Measurements from ENCODE around the gene ADCY3.

Gene ADCY3

DNA sequence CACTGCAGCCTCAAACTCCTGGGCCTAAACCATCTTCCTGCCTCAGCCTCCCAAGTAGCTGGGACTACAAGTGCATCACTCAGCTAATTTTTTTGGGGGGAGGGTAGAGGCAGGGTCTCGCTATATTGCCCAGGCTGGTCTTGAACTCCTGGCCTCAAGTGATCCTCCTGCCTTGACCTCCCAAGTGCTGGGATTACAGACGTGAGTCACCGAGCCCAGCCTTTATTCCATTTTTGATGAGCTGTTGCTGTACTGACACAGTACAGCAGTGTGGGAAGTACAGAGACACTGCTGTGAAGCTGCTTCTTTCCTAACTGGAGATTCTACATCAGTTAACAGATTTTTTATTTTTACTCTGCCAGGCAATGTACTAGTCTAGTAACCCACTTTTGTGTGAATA lies 145.7 kb downstream of the ADCY3 start:
- H3K4me3 ChIP-seq (ENCODE audit: low read depth, low read length): no peak overlapping the region
- no peaks in the 10 kb centered on the region for H3K9me3 ChIP-seq (ENCODE audit: severe bottlenecking)
- peaks cover 6% of the 10 kb centered on the region for H3K36me3 ChIP-seq
- TF ChIP-seq, protein P1, sequence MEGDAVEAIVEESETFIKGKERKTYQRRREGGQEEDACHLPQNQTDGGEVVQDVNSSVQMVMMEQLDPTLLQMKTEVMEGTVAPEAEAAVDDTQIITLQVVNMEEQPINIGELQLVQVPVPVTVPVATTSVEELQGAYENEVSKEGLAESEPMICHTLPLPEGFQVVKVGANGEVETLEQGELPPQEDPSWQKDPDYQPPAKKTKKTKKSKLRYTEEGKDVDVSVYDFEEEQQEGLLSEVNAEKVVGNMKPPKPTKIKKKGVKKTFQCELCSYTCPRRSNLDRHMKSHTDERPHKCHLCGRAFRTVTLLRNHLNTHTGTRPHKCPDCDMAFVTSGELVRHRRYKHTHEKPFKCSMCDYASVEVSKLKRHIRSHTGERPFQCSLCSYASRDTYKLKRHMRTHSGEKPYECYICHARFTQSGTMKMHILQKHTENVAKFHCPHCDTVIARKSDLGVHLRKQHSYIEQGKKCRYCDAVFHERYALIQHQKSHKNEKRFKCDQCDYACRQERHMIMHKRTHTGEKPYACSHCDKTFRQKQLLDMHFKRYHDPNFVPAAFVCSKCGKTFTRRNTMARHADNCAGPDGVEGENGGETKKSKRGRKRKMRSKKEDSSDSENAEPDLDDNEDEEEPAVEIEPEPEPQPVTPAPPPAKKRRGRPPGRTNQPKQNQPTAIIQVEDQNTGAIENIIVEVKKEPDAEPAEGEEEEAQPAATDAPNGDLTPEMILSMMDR (IDR thresholded peaks at IDR 0.05; ENCODE audit: low read depth, low read length): no peak
- H3K27ac ChIP-seq: no peak overlapping the region
- no peaks in the 10 kb centered on the region for H3K27me3 ChIP-seq (ENCODE audit: insufficient read depth, low read depth, severe bottlenecking)
- DNase-seq: no peak

DNA sequence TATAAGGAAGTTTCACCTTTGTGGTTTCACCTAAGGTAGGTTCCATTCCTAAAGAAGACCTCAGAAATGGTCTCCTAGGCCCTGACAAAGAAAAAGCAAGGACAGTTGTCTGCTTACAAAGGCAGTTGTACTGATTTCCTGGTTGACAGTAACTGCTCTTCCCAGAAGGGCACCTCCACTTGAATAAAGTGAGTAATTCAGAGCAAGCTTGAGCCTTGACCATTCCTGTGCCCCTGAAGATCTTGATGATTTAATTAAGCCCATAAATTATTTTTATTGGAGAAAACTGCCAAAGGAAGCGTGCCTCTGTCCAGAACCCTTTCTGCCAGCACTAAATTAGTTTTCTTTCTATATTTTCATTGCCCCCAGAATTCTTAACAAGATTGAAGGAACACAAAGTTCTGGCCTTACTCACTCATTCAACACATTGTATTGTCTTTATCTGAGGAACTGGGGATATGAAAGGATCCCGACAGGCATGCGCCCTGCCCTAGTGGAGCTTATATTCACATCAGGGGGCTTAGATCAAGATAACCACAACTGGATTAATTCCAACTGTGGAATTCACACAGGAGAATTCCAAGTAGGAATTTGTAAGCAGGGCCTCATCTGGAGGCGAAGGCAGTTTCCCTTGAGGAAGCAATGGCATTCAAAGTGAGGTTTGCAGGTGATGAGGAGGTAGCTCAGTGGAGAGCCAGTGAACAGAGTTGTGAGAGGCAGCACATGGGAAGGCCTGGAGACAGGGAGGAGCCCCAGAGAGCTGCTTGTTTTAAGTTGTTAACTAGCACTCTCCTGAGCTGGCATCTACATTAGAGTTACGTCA lies 148.1 kb downstream of the ADCY3 start:
- TF ChIP-seq, protein P1 (IDR thresholded peaks at IDR 0.05; ENCODE audit: low read depth, low read length): no peak
- peaks cover 13% of the 10 kb centered on the region for H3K36me3 ChIP-seq
- no peak overlapping the region for H3K27ac ChIP-seq
- H3K9me3 ChIP-seq (ENCODE audit: severe bottlenecking): no peaks in the 10 kb centered on the region
- no peak for DNase-seq
- H3K27me3 ChIP-seq (ENCODE audit: insufficient read depth, low read depth, severe bottlenecking): no peaks in the 10 kb centered on the region
- H3K4me3 ChIP-seq (ENCODE audit: low read depth, low read length): no peak overlapping the region

DNA sequence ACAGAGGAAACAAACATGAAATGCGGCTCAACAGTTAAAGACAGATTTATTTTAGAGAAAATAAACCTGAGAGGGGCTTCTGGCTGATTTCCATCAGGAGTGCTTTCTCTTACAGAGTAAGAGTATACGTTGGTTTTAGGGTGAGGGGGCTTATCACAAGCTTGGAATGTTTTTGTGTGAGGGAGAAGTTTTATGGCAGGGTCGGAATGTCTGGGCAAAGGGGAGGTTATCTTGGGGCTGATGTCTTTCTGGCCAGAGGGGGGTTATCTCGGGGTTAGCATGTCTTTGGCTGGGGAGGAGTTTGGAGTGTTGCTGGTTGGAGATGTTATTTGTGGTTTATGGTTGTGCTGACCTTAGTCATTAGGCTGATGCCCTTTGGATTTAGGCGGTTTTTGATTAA lies 149.0 kb downstream of the ADCY3 start:
- TF ChIP-seq, protein P1 (IDR thresholded peaks at IDR 0.05; ENCODE audit: low read depth, low read length): no peak
- Histone ChIP-seq H3K27ac (no peak overlapping the region), H3K9me3 (ENCODE audit: severe bottlenecking) (no peaks in the 10 kb centered on the region), H3K4me3 (ENCODE audit: low read depth, low read length) (no peak overlapping the region), H3K27me3 (ENCODE audit: insufficient read depth, low read depth, severe bottlenecking) (no peaks in the 10 kb centered on the region), H3K36me3 (peaks cover 13% of the 10 kb centered on the region)
- no peak for DNase-seq
